ENCODE results near the gene TJP3. TPM values are rescaled to one million over a fixed set of nuclear protein-coding genes. Genes with fewer than 3 reads are reported as not detected.

Gene TJP3
- polyA plus RNA-seq, 3 donors: 6.5 to 9.4 (median 9.1) TPM

DNA sequence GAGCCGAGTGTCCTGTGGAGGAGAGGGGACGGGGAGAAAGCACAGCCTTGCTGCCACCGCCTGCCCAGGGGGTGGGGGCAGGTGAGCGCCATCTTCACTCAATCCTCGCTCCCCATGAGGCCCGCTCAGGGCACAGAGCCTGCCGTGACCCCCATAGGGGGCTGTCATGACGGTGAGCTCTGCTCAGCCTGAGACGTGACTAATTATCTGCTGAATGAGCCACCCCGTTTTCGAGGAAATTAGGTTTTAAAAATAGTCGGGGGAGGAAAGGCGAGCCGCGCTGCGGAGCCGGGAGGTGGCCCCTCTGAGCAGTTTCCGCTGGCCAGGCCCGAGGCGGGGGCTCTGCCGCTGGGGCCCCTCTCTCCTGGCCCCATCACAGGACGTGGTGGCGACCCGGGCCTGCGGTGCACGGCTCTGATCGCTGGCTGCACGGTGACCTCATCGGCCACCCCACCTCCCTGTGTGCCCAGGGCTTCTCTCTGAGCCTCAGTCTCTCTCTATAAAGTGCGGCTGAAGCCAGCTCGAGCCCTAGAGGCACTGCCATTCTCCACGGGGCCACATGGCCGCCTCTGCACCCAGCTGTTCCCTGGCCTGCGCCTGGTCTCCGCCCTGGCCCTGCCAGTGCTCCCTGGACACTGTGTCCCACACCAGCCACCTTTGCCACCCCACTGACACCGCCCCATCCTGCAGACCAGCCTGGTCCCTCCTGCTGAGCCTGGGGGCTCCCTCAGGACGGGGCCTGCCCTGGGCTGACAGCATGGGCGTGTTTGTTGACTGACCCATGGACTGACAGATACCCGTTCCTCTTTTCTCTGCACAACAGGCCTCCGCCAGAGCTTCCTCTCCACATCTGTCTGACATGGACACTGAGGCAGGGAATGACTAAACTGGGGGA is 36.3 kb upstream of the TJP3 start:
- DNase-seq (ENCODE audit: low read depth in 3 of 3, low spot score in 2 of 3): no peak

DNA sequence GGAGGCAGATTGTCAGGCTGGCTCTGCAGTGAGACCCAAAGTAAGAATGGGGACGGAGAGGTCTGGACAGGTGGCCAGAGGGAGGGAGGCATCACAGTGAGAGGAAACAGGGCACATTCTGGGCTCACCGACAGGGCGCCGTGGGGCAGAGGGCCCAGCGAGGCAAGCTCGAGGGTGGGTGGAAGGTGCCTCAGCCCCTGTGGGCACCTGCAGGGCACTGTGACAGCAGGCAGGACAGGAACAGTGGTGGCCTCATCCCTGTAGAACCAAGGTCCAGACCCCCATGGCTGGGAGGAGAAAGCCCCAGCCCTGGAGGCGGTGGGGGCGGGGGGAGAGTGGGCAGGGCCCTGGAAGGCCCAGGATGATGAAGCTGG is 35.6 kb upstream of the TJP3 start:
- DNase-seq (ENCODE audit: low read depth in 3 of 3, low spot score in 2 of 3): no peak

DNA sequence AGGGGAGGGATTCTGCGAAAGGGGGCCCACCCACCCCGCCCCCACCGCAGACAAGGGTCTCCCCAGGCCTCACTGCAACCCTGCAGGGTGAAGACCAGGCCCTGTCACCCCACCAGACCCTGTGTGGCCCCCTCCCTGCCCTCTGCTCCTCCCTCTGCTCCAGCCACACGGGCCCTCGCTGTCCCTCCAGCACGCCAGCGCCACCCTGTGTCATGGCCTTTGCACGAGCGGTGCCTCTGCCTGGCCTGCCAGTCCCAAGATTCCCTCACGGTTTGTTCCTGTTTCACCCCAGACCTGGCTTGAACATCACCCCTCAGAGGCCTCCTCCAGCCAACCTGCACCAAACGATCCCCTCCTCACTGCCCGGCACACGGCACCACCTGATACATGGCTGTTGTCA is 35.2 kb upstream of the TJP3 start:
- DNase-seq (ENCODE audit: low read depth in 3 of 3, low spot score in 2 of 3): no peak

DNA sequence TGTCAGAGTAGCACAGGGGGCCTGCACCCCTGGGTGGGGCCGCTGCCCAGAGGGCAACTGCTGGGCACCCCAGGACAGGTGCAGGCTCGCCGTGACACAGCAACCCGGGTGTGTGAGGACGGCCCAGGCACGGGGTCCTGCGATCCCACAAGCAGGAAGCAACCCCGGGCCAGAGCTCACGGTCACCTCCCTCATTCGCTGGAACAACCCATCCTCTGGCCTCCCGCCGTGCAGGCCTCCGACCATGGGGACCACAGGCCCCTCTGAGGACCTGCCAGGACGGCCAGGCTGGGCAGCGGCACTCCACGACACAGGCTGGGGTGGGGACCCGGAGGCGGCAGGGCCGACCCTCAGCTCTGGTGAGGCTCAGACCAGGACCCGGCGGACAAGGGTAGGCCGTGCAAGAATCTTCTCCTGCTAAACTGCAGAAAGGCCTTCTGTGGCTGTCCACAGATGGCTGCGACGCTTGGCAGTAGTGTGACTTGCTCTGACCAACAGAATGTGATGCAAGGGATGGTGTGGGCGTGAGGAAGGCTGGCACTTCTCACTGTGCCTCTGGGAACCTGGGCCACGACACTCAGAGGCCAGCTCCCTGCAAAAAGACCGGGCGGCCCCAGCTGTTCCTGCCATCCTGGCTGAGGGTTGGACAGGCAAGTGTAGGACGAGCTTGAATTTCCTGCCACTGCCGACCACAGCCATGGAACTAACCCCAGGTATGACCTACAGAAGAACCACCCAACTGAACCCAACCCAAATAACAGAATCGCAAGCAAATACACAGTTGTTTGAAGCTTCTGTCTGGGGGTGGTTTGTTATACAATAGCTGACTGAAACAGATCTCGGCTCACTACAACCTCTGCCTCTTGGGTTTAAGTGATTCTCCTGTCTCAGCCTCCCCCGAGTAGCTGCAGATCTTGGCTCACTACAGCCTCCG is 34.4 kb upstream of the TJP3 start:
- no peak for DNase-seq (ENCODE audit: low read depth in 3 of 3, low spot score in 2 of 3)

DNA sequence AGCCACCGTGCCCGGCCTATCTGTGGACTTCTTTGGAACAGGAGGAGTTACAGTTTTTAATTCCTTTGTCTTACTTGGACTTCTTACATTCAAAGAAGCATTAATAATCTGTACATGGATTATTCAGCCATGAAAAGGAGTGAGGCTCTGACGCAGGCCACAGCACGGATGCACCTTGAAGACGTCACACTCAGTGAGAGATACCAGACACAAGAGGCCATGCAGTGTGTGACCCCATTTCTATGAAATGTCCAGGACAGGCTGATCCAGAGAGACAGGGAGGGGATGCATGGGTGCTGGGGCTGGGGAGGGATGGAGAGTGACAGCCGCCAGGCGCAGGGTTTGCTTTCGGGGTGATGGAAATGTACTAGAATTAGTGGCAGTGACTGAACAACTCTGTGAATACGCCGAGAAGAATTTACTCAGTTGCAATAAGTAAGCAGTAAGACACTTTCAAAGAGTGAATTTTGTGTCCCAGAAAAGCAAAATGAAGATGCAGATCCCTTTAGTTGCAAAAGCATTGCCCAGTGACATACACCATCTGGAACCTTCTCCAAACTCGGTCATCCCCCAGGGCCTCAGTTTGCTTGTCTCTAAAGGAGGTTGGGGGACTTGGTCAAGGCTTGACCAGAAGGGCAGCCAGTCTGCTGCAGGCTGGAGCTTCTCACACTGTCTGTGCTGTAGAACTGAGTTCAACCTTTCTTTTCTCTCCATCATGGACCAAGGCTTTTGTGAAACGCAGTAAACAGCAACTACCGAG is 33.2 kb upstream of the TJP3 start:
- no peak for DNase-seq (ENCODE audit: low read depth in 3 of 3, low spot score in 2 of 3)

DNA sequence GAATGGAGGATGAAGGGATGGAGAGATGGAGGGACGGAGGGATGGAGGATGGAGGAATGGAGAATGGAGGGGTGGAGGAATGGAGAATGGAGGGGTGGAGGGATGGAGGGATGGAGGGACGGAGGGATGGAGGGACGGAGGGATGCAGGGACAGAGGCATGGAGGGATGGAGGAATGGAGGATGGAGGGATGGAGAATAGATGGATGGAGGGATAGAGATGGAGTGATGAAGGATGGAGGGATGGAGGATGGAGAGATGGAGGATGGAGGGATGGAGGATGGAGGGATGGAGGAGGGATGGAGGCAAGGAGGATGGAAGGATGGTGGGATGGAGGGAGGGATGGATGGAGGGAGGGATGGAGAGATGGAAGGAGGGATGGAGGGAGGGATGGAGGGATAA is 30.0 kb upstream of the TJP3 start:
- DNase-seq (ENCODE audit: low read depth in 3 of 3, low spot score in 2 of 3): no peak

DNA sequence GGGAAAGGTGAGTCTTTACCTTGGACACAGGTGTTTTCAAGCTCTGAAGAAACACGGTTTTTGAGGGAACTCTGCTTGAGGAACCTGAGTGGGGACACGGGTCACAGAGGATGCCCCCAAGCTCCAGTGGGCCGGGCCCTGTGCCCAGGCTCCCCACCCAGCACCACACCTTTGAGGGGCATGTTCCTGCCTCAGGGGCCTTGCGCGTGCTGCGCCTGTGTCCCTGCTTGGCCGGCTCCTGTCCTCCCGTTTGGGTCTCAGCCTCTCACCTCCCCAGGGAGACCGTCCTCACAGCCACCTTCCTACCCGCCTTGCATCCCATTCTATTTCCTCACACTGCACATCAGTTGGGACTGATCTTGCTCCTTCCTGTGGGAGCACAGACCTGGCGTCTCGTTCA is 29.0 kb upstream of the TJP3 start:
- no peak for DNase-seq (ENCODE audit: low read depth in 3 of 3, low spot score in 2 of 3)

DNA sequence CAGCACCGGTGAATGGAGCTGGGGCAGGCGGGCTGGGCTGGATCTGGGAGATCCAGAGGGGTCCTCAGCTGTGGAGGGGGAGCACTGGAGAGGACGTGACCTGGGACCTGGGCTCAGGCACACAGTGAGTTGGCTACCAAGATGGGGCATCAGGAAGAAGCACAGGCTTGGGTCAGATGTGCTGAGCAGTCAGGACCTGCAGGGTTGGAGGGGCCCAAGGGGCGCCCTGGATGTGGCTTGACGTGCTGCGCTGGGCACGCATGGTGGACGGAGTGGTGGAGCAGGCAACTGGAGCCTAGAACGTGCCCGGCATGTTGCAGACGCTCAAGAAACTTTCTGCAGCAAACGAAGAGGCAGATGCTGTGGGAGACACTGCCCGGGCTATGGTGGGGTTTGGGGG is 28.6 kb upstream of the TJP3 start:
- no peak for DNase-seq (ENCODE audit: low read depth in 3 of 3, low spot score in 2 of 3)

DNA sequence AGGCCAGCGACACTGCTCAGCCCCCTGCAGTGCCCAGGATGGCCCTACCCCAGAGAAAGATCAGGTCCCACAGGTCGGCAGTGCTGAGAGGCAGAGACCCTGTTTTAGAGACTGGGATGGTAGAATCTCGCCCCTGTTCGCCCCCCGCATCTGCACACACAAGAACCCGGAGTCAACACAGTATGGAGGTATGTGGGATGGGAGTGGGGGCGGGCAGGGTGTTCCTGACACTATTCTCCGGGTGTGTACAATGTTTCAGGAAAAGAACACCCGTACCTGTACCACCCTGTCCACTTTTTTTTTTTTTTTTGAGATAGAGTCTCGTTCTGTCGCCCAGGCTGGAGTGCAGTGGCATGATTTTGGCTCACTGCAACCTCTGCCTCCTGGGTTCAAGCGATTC is 27.2 kb upstream of the TJP3 start:
- DNase-seq (ENCODE audit: low read depth in 3 of 3, low spot score in 2 of 3): no peak

DNA sequence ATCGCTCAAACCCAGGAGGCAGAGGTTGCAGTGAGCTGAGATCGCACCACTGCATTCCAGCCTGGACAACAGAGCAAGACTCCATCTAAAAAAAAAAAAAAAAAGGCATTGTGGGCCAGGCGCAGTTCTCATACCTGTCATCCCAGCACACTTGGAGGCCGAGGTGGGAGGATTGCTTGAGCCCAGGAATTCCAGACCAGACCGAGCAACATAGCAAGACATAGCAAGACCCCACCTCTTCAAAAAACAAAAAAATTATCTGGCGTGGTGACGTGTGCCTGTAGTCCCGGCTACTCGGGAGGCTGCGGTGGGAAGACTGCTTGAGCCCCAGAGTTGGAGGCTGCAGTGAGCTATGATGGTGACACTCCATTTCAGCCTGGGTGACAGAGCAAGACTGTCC is 25.9 kb upstream of the TJP3 start:
- DNase-seq (ENCODE audit: low read depth in 3 of 3, low spot score in 2 of 3): no peak

DNA sequence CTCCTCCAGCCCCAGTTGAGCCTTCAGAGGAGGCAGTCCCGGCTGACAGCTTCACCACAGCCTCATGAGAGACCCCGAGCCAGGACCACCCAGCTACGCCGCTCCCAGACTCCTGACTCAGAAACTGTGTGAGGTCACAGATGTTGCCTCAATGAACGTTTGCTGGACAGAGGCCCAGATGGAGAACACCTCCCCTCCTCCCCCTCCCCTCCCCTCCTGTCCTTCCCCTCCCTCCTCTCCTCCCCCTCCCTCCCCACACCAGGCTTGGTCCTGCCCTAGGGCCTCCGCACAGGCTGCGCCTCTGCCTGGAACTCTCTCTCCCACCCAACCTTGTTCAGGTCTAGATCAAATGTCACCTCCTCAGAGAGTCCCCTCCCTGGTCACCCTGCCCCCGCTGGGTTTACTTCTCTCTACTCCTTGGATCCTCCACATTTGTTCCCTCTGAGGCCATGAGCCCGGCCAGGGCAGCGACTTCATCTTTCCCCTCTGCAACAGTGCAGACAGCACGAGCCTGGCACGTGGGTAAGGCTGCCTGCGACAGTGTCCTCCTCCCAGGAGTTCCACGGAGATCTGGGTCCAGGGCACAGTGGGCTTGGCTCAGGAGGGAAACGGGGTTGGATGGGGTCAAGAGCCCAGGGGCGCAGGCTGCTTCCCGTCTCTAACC is 25.3 kb upstream of the TJP3 start:
- DNase-seq (ENCODE audit: low read depth in 3 of 3, low spot score in 2 of 3): no peak

DNA sequence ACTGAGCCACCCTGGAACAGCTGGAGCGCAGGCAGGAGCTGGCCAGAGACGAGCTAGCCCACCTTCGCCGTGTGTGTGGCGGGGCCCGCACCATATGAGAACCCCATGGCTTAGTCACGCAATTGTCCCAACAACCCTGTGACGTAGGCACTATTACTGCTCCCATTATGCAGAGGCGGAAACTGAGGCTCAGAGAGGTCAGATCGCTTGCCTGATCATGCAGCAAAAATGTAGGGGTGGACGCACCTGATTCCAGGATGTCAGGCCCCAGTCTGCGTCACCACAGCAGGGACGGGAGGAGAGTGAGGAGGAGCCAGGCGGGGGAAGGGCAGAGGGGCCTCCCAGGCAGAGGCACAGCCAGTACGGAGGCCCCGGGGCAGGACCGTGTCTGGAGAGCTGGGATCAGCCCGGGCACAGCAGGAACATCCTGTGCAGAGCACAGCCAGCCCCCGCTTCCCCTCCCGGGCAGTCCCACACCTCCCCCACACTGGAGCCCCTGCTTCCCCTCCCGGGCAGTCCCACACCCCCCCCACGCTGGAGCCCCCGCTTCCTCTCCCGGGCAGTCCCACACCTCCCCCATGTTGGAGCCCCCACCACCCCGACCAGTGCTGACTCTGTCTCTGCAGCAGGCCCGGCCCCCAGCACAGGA is 24.7 kb upstream of the TJP3 start:
- DNase-seq (ENCODE audit: low read depth in 3 of 3, low spot score in 2 of 3): no peak

DNA sequence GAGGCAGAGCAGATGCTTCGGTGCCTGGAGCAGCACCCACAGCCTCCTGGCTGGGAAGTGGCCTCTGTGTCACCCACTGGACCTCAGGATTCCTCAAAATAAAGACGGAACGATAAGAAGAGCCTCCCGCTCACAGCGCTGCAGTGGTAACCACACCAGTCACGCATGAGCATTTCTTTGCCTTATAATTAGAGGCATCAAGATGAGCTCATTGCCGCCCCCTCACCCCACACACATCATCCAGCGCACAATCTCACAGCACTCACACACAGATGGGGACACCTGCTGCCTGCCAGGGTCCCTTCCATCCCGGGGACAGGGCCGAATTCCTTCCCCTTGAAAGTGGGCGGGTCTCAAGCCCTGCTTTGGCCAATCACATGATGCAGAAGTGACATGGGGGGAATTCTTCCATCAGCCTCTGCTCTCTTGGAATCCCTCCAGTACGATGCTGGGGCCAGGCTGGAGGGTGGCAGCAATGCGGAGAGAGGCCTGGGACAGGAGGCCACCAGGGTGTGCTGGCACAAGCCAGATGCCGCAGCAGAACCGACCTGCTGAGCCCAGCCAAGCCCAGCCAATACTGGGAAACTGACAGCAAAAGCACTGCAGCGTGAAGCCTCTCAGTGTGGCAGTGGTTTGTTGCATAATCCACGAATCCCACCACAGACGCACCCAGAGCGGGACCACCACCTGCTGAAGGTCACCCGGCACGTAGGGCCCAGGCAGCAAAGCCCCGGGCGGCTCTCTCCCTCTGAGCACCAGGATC is 23.9 kb upstream of the TJP3 start:
- no peak for DNase-seq (ENCODE audit: low read depth in 3 of 3, low spot score in 2 of 3)

DNA sequence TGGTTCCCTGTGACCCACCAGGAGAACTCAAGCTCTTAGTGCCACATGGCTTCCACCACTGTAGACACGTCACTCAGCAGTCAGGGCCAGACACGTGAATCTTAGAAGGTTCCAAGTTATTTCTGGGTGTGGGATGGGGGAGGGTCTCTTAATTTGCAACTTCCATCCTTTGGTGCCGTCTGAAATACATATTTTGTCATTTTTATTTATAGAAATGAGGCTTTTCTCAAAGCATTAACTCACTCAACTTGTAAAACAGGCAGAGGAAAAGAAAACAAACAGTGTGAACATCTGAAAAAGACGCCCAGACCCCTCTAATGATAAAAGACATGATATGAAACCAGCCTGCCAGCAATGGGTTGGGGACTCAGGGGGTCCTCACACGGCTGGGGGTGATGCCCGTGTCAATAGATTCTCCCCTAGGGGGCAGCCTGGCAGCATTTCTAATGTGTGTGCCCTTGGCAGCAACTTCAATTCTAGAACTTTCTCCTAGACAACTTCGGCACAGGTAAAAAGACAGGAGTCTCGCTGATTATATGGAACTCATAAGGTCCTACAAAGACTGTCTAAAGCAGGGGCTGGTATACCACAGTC is 23.3 kb upstream of the TJP3 start:
- DNase-seq (ENCODE audit: low read depth in 3 of 3, low spot score in 2 of 3): no peak

DNA sequence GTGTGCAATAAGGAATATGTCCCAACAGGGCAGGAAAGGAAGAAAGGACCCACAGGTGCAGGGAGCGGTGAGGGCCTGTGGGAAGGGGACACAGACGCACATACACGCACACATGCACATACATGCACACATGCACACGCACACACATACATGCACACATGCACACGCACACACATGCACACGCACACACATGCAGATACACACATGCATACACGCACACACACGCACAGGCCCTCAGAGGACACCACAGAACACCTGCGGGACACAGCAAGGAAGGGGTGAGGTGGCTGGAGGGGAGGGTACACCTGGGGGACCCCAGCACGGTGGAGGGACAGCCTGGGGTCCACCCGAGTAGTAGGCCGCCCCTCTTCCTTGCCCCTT is 20.8 kb upstream of the TJP3 start:
- DNase-seq (ENCODE audit: low read depth in 3 of 3, low spot score in 2 of 3): no peak

DNA sequence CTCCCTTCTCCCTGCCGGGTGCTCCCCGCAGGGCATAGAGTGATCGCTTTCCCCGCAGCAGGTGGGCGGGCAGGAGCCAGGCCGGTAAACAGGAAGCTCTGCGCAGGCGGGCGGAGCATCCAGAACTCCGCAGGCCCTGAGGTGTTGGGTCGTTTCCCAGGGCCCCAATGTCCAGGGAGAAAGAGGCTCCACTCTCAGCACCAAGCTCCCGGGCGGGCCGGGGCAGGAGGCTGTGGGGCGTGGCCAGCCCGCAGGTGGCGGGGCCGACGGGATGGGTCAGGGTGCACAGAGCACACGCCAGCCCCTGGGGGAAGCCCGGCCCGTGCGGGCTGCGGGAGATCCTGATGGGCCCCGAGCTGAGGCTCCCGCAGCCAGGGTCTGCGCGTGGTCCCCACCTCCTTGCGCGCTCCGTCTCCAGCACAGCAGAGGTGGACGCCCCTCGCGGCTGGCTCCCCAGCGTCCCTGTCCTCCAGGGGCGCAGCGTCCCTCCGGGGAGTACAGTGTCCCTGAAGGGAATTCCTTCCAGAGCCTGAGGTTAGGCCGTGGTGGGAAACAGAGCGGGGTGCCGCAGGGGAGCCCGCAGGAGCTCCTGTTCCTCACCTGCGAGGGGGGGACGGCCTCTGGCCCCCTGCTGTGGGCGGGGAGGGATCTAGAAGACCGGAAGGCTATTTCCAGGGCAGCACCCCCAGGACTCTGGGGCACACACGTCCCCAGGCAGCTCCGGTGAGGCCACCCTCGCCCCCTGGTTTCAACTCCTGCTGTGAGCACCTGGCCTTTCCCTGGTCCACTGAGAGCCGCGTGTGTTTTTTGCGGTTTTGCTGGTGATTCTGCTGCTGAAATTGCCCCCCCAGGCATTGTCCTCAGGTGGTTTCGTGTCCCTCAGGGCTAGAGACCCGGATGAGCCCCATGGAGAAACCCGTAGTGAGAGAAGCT is 20.1 kb upstream of the TJP3 start:
- no peak for DNase-seq (ENCODE audit: low read depth in 3 of 3, low spot score in 2 of 3)

DNA sequence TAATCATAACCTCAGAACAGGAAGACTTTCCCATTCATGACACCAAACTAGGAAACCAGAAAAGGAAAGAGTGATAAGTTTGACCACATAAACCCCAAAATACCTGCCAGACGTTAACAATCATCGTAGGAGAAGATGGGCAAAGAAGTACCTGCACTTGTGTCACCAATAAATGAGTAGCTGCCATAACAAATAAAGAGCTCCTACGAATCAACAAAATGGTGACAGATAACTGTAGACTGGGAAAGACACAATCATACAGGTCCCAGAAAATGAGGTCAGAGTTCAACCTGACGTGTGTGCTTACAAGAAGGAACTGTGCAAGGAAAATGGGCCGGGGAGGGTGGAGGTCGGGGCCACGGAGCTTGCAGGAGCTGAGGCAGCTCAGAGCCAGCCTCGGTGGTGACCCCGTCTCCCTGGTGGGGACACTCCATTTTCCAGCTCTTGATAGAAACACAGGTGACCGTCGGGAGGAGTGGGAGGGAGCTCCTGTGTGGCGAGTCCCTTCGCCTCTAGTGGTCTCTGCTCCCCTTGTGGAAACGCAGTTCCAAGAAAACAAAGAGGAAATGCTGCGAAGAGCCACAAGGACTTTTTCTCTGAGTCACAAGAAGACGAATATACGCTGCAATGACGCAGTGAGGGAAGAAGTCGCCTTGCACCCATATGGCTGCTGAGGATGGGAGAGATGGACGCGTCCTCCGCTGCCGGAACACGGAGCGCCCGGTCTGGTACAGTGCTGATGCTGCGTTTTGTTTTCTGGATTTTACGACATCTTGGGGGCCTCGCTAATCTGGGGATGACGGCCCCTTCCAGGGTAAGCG is 17.4 kb upstream of the TJP3 start:
- no peak for DNase-seq (ENCODE audit: low read depth in 3 of 3, low spot score in 2 of 3)

Data from right renal cortex interstitium (tissue), 3 donors.